GM23338 (cell line): ENCODE measurements around the gene SNTB2. TPM values are rescaled to one million over a fixed set of nuclear protein-coding genes. Genes with fewer than 3 reads are reported as not detected.

Experiments
- ATAC-seq: fragments of 200-7000 bp; cut with Tn5 transposase; 3 replicates; pipeline ENCODE4 v1.9.1; 2020
- DNase-seq: peaks from one replicate; pipeline ENCODE4 v3.0.0-alpha.2; 2015; ENCODE audit warnings: low spot score
- H2AFZ ChIP-seq: fragments of 200-600 bp; sonication (generic); 2 replicates; pipeline ENCODE4 v1.8.0; 2016; ENCODE audit warnings: antibody characterized with exemption, mild to moderate bottlenecking, moderate library complexity
- H3F3A ChIP-seq: fragments of 200-600 bp; sonication (generic); replicated peaks from 2 replicates; pipeline ENCODE4 v1.8.0; 2017; ENCODE audit warnings: antibody characterized with exemption, mixed run types, low read depth
- H3K27ac ChIP-seq: fragments of 200-600 bp; sonication (generic); 2 replicates; pipeline ENCODE4 v1.6.1; 2016; ENCODE audit warnings: low read depth
- H3K27me3 ChIP-seq: fragments of 200-600 bp; sonication (generic); 2 replicates; pipeline ENCODE4 v1.8.0; 2016; ENCODE audit warnings: mild to moderate bottlenecking, mixed run types, moderate library complexity; ENCODE audit not compliant: insufficient read depth
- H3K36me3 ChIP-seq: fragments of 200-600 bp; sonication (generic); 2 replicates; pipeline ENCODE4 v1.8.0; 2016; ENCODE audit warnings: mild to moderate bottlenecking; ENCODE audit not compliant: insufficient read depth
- H3K4me1 ChIP-seq: fragments of 200-600 bp; sonication (generic); 2 replicates; pipeline ENCODE4 v1.8.0; 2016; ENCODE audit warnings: mild to moderate bottlenecking, moderate library complexity; ENCODE audit not compliant: insufficient read depth
- H3K4me2 ChIP-seq: fragments of 200-600 bp; sonication (generic); 2 replicates; pipeline ENCODE4 v1.7.1; 2017; ENCODE audit warnings: mixed run types
- H3K4me3 ChIP-seq: fragments of 200-600 bp; sonication (generic); 2 replicates; pipeline ENCODE4 v1.6.1; 2016; ENCODE audit warnings: mixed run types
- H3K79me2 ChIP-seq: fragments of 200-600 bp; sonication (generic); replicated peaks from 2 replicates; pipeline ENCODE4 v1.8.0; 2017; ENCODE audit warnings: mild to moderate bottlenecking; ENCODE audit not compliant: insufficient read depth
- H3K9me2 ChIP-seq: fragments of 200-600 bp; sonication (generic); 2 replicates; pipeline ENCODE4 v1.8.0; 2017; ENCODE audit not compliant: insufficient read depth
- H4K20me1 ChIP-seq: fragments of 200-600 bp; sonication (generic); replicated peaks from 2 replicates; pipeline ENCODE4 v1.8.0; 2017; ENCODE audit warnings: mild to moderate bottlenecking; ENCODE audit not compliant: insufficient read depth
- H3K27ac Mint-ChIP-seq: 2 replicates; pipeline ENCODE4 v1.8.0; 2020; ENCODE audit warnings: inconsistent platforms, mild to moderate bottlenecking, moderate library complexity, mixed read lengths
- H3K27me3 Mint-ChIP-seq: 3 replicates; pipeline ENCODE4 v1.8.0; 2022; ENCODE audit warnings: low read depth, mild to moderate bottlenecking, moderate library complexity, mixed read lengths, inconsistent platforms; ENCODE audit not compliant: insufficient read depth, poor library complexity
- H3K36me3 Mint-ChIP-seq: 3 replicates; pipeline ENCODE4 v1.8.0; 2021; ENCODE audit warnings: low read depth, mild to moderate bottlenecking, inconsistent platforms, moderate library complexity, mixed read lengths
- H3K4me1 Mint-ChIP-seq: 3 replicates; pipeline ENCODE4 v1.8.0; 2020; ENCODE audit warnings: mild to moderate bottlenecking, inconsistent platforms, mixed read lengths
- H3K4me3 Mint-ChIP-seq: 3 replicates; pipeline ENCODE4 v1.8.0; 2021; ENCODE audit warnings: moderate library complexity, mild to moderate bottlenecking, inconsistent platforms, mixed read lengths
- H3K9me3 Mint-ChIP-seq: 3 replicates; pipeline ENCODE4 v1.8.0; 2020; ENCODE audit warnings: moderate library complexity, mild to moderate bottlenecking, inconsistent platforms, mixed read lengths
- CREB1 ChIP-seq: fragments of 250-450 bp; sonication (Bioruptor Pico); IDR thresholded peaks from 2 replicates; pipeline ENCODE4 v1.5.0; 2020; ENCODE audit warnings: low read depth, mild to moderate bottlenecking, moderate library complexity
- EZH2 ChIP-seq: fragments of 200-600 bp; sonication (generic); IDR thresholded peaks from one replicate; pipeline ENCODE4 v1.8.0; 2017; ENCODE audit warnings: antibody characterized with exemption, mild to moderate bottlenecking, low read depth; ENCODE audit not compliant: unreplicated experiment
- EZH2phosphoT487 ChIP-seq: fragments of 200-600 bp; sonication (generic); IDR thresholded peaks from one replicate; pipeline ENCODE4 v1.8.1; 2018; ENCODE audit warnings: antibody characterized with exemption; ENCODE audit not compliant: unreplicated experiment
- JUNB ChIP-seq: IDR thresholded peaks from one replicate; pipeline ENCODE4 v1.6.1; 2016; ENCODE audit warnings: antibody characterized with exemption; ENCODE audit not compliant: unreplicated experiment
- NANOG ChIP-seq: IDR thresholded peaks from 2 replicates; pipeline ENCODE4 v1.6.1; 2016; ENCODE audit warnings: antibody characterized with exemption, borderline replicate concordance
- POLR2AphosphoS5 ChIP-seq: IDR thresholded peaks from 2 replicates; pipeline ENCODE4 v1.6.1; 2016; ENCODE audit warnings: antibody characterized with exemption, low read depth
- STAT1 ChIP-seq: IDR thresholded peaks from one replicate; pipeline ENCODE4 v1.6.1; 2016; ENCODE audit warnings: antibody characterized with exemption; ENCODE audit not compliant: unreplicated experiment
- ZNF114 ChIP-seq: fragments of 250-450 bp; sonication (Bioruptor Pico); IDR thresholded peaks from 2 replicates; pipeline ENCODE4 v1.5.0; 2020; ENCODE audit warnings: mild to moderate bottlenecking, moderate library complexity
- ZNF331 ChIP-seq: fragments of 250-450 bp; sonication (Bioruptor Pico); IDR thresholded peaks from 2 replicates; pipeline ENCODE4 v1.5.0; 2020; ENCODE audit warnings: low read depth, mild to moderate bottlenecking, moderate library complexity
- polyA plus RNA-seq: library from polyadenylated mRNA; unstranded; fragments of >200 nt; fragmentation: Nextera tagmentation; extraction: Ambion mirVana; gene quantifications from 2 replicates; pipeline ENCODE4 v1.2.1, GENCODE V29; 2016
- total RNA-seq: library from RNA; depleted of rRNA; stranded (reverse); fragments of >200 nt; shearing (Covaris generic); gene quantifications from 2 replicates; pipeline ENCODE4 v1.2.3, GENCODE V29; 2014
- TF ChIP-seq, protein P1 (sequence below): fragments of 250-450 bp; sonication (Bioruptor Pico); IDR thresholded peaks from 2 replicates; pipeline ENCODE4 v1.5.0; 2020; ENCODE audit warnings: mild to moderate bottlenecking, moderate library complexity
- TF ChIP-seq, protein P2 (sequence below): IDR thresholded peaks from one replicate; pipeline ENCODE4 v1.6.1; 2018; ENCODE audit warnings: antibody characterized with exemption; ENCODE audit not compliant: unreplicated experiment
- TF ChIP-seq, protein P3 (sequence below): IDR thresholded peaks from 2 replicates; pipeline ENCODE4 v1.6.1; 2016; ENCODE audit warnings: antibody characterized with exemption

Gene SNTB2
- total and polyA plus RNA-seq, 2 experiments from 2014 or later, result 4.8 to 42.7 TPM

DNA sequence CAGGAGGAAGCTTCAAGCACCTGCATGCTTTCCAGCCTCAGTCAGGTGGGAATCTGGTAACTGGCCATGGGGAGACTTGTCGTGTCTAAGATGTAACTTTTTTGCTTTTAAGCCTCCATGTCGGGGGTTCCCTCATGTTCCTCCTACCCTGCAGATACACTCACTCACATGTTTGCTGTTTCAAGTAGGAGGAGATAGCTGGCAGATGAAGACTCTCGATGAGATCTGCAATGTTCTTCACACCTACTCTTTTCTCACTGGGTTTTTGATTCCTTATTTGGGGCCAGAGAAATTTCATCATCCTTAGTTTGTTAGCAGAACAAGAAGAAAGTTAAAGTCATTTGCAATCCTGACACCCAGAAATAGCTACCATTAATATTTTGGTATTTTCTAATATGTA, 29.8 kb upstream of the SNTB2 start:
- Histone ChIP-seq H3K4me2 (no peak overlapping the region), H4K20me1 (peaks cover 15% of the 10 kb centered on the region), H3K4me1 (no peaks in the 10 kb centered on the region), H3K27ac (no peak overlapping the region), H3K36me3 (peaks cover 81% of the 10 kb centered on the region), H3K79me2 (no peaks in the 10 kb centered on the region; the same call in 1 of the 2 replicates), H3K4me3 (no peak overlapping the region), H3F3A (peaks cover 24% of the 10 kb centered on the region; the same call in 1 of the 2 replicates), H3K27me3 (no peaks in the 10 kb centered on the region), H3K9me2 (no peaks in the 10 kb centered on the region), H2AFZ (no peak overlapping the region)
- Mint-ChIP-seq H3K4me1 (no peaks in the 10 kb centered on the region), H3K36me3 (peaks cover 82% of the 10 kb centered on the region), H3K9me3 (no peaks in the 10 kb centered on the region), H3K4me3 (no peak overlapping the region), H3K27ac (no peak overlapping the region), H3K27me3 (peaks cover 9% of the 10 kb centered on the region)
- ATAC-seq, result no peak
- DNase-seq, result no peak
- no peak for TF ChIP-seq STAT1
- TF ChIP-seq, protein P1, sequence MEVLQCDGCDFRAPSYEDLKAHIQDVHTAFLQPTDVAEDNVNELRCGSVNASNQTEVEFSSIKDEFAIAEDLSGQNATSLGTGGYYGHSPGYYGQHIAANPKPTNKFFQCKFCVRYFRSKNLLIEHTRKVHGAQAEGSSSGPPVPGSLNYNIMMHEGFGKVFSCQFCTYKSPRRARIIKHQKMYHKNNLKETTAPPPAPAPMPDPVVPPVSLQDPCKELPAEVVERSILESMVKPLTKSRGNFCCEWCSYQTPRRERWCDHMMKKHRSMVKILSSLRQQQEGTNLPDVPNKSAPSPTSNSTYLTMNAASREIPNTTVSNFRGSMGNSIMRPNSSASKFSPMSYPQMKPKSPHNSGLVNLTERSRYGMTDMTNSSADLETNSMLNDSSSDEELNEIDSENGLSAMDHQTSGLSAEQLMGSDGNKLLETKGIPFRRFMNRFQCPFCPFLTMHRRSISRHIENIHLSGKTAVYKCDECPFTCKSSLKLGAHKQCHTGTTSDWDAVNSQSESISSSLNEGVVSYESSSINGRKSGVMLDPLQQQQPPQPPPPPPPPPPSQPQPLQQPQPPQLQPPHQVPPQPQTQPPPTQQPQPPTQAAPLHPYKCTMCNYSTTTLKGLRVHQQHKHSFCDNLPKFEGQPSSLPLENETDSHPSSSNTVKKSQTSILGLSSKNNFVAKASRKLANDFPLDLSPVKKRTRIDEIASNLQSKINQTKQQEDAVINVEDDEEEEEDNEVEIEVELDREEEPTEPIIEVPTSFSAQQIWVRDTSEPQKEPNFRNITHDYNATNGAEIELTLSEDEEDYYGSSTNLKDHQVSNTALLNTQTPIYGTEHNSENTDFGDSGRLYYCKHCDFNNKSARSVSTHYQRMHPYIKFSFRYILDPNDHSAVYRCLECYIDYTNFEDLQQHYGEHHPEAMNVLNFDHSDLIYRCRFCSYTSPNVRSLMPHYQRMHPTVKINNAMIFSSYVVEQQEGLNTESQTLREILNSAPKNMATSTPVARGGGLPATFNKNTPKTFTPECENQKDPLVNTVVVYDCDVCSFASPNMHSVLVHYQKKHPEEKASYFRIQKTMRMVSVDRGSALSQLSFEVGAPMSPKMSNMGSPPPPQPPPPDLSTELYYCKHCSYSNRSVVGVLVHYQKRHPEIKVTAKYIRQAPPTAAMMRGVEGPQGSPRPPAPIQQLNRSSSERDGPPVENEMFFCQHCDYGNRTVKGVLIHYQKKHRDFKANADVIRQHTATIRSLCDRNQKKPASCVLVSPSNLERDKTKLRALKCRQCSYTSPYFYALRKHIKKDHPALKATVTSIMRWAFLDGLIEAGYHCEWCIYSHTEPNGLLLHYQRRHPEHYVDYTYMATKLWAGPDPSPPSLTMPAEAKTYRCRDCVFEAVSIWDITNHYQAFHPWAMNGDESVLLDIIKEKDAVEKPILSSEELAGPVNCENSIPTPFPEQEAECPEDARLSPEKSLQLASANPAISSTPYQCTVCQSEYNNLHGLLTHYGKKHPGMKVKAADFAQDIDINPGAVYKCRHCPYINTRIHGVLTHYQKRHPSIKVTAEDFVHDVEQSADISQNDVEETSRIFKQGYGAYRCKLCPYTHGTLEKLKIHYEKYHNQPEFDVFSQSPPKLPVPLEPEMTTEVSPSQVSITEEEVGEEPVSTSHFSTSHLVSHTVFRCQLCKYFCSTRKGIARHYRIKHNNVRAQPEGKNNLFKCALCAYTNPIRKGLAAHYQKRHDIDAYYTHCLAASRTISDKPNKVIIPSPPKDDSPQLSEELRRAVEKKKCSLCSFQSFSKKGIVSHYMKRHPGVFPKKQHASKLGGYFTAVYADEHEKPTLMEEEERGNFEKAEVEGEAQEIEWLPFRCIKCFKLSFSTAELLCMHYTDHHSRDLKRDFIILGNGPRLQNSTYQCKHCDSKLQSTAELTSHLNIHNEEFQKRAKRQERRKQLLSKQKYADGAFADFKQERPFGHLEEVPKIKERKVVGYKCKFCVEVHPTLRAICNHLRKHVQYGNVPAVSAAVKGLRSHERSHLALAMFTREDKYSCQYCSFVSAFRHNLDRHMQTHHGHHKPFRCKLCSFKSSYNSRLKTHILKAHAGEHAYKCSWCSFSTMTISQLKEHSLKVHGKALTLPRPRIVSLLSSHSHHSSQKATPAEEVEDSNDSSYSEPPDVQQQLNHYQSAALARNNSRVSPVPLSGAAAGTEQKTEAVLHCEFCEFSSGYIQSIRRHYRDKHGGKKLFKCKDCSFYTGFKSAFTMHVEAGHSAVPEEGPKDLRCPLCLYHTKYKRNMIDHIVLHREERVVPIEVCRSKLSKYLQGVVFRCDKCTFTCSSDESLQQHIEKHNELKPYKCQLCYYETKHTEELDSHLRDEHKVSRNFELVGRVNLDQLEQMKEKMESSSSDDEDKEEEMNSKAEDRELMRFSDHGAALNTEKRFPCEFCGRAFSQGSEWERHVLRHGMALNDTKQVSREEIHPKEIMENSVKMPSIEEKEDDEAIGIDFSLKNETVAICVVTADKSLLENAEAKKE (CRISPR knock-in tag), result no peak
- no peak for TF ChIP-seq POLR2AphosphoS5
- TF ChIP-seq, protein P2, sequence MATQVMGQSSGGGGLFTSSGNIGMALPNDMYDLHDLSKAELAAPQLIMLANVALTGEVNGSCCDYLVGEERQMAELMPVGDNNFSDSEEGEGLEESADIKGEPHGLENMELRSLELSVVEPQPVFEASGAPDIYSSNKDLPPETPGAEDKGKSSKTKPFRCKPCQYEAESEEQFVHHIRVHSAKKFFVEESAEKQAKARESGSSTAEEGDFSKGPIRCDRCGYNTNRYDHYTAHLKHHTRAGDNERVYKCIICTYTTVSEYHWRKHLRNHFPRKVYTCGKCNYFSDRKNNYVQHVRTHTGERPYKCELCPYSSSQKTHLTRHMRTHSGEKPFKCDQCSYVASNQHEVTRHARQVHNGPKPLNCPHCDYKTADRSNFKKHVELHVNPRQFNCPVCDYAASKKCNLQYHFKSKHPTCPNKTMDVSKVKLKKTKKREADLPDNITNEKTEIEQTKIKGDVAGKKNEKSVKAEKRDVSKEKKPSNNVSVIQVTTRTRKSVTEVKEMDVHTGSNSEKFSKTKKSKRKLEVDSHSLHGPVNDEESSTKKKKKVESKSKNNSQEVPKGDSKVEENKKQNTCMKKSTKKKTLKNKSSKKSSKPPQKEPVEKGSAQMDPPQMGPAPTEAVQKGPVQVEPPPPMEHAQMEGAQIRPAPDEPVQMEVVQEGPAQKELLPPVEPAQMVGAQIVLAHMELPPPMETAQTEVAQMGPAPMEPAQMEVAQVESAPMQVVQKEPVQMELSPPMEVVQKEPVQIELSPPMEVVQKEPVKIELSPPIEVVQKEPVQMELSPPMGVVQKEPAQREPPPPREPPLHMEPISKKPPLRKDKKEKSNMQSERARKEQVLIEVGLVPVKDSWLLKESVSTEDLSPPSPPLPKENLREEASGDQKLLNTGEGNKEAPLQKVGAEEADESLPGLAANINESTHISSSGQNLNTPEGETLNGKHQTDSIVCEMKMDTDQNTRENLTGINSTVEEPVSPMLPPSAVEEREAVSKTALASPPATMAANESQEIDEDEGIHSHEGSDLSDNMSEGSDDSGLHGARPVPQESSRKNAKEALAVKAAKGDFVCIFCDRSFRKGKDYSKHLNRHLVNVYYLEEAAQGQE, result no peak
- TF ChIP-seq CREB1, result no peak
- TF ChIP-seq JUNB, result no peak
- TF ChIP-seq ZNF114 (CRISPR knock-in tag), result no peak
- TF ChIP-seq NANOG, result no peak
- no peak for TF ChIP-seq EZH2
- TF ChIP-seq, protein P3, sequence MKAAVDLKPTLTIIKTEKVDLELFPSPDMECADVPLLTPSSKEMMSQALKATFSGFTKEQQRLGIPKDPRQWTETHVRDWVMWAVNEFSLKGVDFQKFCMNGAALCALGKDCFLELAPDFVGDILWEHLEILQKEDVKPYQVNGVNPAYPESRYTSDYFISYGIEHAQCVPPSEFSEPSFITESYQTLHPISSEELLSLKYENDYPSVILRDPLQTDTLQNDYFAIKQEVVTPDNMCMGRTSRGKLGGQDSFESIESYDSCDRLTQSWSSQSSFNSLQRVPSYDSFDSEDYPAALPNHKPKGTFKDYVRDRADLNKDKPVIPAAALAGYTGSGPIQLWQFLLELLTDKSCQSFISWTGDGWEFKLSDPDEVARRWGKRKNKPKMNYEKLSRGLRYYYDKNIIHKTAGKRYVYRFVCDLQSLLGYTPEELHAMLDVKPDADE, result no peak
- TF ChIP-seq ZNF331, result no peak
- TF ChIP-seq EZH2phosphoT487, result no peak
